Measurements from ENCODE around the gene GLIS2. TPM values are rescaled to one million over a fixed set of nuclear protein-coding genes. Genes with fewer than 3 reads are reported as not detected.

Gene GLIS2
- total RNA-seq, 1 experiment from 2014 or later = 18.2 TPM

GRCh38 chr16:4388271-4389021 is 72.6 kb downstream of the GLIS2 start:
- no peaks in the 10 kb centered on the region for H3K36me3 ChIP-seq (ENCODE audit: control insufficient read depth in 1 of 2, insufficient read depth in 2 of 2, low read length in 2 of 2)
- ChIA-PET RAD21 (ENCODE audit: low non-redundant PET in 1 of 2, low total read pairs in 2 of 2, uncharacterized antibody in 2 of 2, unreplicated experiment in 2 of 2) (no interaction called here), POLR2A (no interaction called here), CTCF (interaction anchor here (1.1 kb wide), 1 partner anchor 16 kb away, joined by 3 read pairs; no protein-coding TSS in a partner anchor)
- H3K4me1 ChIP-seq (ENCODE audit: control insufficient read depth in 1 of 2, insufficient read depth in 2 of 2, low read length in 2 of 2) = peaks cover 5 to 12% of the 10 kb centered on the region in 2 experiments; a peak in 3 of 4 replicates
- H3K79me2 ChIP-seq (ENCODE audit: insufficient read depth, low read length) = no peaks in the 10 kb centered on the region
- no peak overlapping the region for H2AFZ ChIP-seq (ENCODE audit: low read depth, low read length, poor library complexity, severe bottlenecking)
- DNase-seq (ENCODE audit: low read depth, low spot score) (no peak), ATAC-seq (no peak)
- no peaks in the 10 kb centered on the region for H3K27me3 ChIP-seq (ENCODE audit: insufficient read depth, low read length)
- TF ChIP-seq ZFX (IDR thresholded peaks at IDR 0.05) (no peak), EZH2 (IDR thresholded peaks at IDR 0.05) (no peak), EGR1 (IDR thresholded peaks at IDR 0.05; ENCODE audit: low read depth) (no peak), ELF1 (IDR thresholded peaks at IDR 0.05; ENCODE audit: borderline replicate concordance, low read depth) (no peak), POLR2A (IDR thresholded peaks at IDR 0.05; ENCODE audit: borderline replicate concordance, extremely low read depth, insufficient read depth, insufficient read length) (no peak), FOSL1 (IDR thresholded peaks at IDR 0.05; ENCODE audit: low read depth) (no peak), CBX3 (IDR thresholded peaks at IDR 0.05; ENCODE audit: low read depth) (no peak), SRF (IDR thresholded peaks at IDR 0.05; ENCODE audit: low read depth) (no peak), JUND (IDR thresholded peaks at IDR 0.05) (no peak), ATF3 (IDR thresholded peaks at IDR 0.05) (no peak), REST (IDR thresholded peaks at IDR 0.05; ENCODE audit: low read depth) (no peak), ZNF274 (IDR thresholded peaks at IDR 0.05; ENCODE audit: low read depth, low read length) (no peak), CEBPB (IDR thresholded peaks at IDR 0.05; ENCODE audit: low read depth) (no peak), EZH2phosphoT487 (IDR thresholded peaks at IDR 0.05; ENCODE audit: borderline replicate concordance) (no peak), TCF7L2 (IDR thresholded peaks at IDR 0.05; ENCODE audit: borderline replicate concordance, extremely low read depth, insufficient read depth, insufficient read length) (no peak), SP1 (IDR thresholded peaks at IDR 0.05; ENCODE audit: low read depth) (no peak)
- TF ChIP-seq, protein P1, sequence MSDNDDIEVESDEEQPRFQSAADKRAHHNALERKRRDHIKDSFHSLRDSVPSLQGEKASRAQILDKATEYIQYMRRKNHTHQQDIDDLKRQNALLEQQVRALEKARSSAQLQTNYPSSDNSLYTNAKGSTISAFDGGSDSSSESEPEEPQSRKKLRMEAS (IDR thresholded peaks at IDR 0.05) = no peak
- TF ChIP-seq, protein P2, sequence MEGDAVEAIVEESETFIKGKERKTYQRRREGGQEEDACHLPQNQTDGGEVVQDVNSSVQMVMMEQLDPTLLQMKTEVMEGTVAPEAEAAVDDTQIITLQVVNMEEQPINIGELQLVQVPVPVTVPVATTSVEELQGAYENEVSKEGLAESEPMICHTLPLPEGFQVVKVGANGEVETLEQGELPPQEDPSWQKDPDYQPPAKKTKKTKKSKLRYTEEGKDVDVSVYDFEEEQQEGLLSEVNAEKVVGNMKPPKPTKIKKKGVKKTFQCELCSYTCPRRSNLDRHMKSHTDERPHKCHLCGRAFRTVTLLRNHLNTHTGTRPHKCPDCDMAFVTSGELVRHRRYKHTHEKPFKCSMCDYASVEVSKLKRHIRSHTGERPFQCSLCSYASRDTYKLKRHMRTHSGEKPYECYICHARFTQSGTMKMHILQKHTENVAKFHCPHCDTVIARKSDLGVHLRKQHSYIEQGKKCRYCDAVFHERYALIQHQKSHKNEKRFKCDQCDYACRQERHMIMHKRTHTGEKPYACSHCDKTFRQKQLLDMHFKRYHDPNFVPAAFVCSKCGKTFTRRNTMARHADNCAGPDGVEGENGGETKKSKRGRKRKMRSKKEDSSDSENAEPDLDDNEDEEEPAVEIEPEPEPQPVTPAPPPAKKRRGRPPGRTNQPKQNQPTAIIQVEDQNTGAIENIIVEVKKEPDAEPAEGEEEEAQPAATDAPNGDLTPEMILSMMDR (IDR thresholded peaks at IDR 0.05 in 2 of 3, conservative IDR thresholded peaks at IDR 0.05 in 1 of 3; ENCODE audit: borderline replicate concordance in 1 of 3, insufficient read depth in 1 of 3, low read depth in 2 of 3, low read length in 2 of 3) = no peak
- no peaks in the 10 kb centered on the region for H3K9me3 ChIP-seq (ENCODE audit: control insufficient read depth in 1 of 2, insufficient read depth in 1 of 2, low read depth in 1 of 2, low read length in 2 of 2)
- H3K9me2 ChIP-seq (ENCODE audit: insufficient read depth) = no peaks in the 10 kb centered on the region
- H4K20me1 ChIP-seq (ENCODE audit: insufficient read depth) = no peaks in the 10 kb centered on the region
- H3K9ac ChIP-seq (ENCODE audit: low read length) = no peak overlapping the region
- no peak overlapping the region for H3K4me2 ChIP-seq (ENCODE audit: low read length)
- BruUV-seq (replicated peaks) = no TSS peak
- no peak overlapping the region for H3K27ac ChIP-seq (ENCODE audit: low read depth, low read length)
- intact Hi-C loops (cut with micrococcal nuclease) = no loop called here
- H3K4me3 ChIP-seq (replicated peaks in 1 of 2; ENCODE audit: low read depth in 1 of 2, low read length in 2 of 2) = no peak overlapping the region
